Ishikawa (cell line): ENCODE results near the gene ANO6.

Experiments used
- EGR1 ChIP-seq: IDR thresholded peaks from 2 replicates; pipeline ENCODE4 v1.6.1; 2012
- EP300 ChIP-seq: IDR thresholded peaks from 2 replicates; pipeline ENCODE4 v1.6.1; 2012; ENCODE audit warnings: borderline replicate concordance
- NFIC ChIP-seq: IDR thresholded peaks from 2 replicates; pipeline ENCODE4 v1.6.1; 2012
- TCF12 ChIP-seq: IDR thresholded peaks from 2 replicates; pipeline ENCODE4 v1.6.1; 2012; ENCODE audit warnings: low read depth
- YY1 ChIP-seq: IDR thresholded peaks from 2 replicates; pipeline ENCODE4 v1.6.1; 2012; ENCODE audit warnings: low read depth

- TF ChIP-seq EP300 (no peak), TCF12 (no peak), YY1 (no peak), NFIC (no peak), EGR1 (no peak)
These were observed 12.1 kb upstream of the ANO6 start for GRCh38 chr12:45203767-45204166.
